Endothelial cell of umbilical vein (primary cell): ENCODE results near the gene PRMT7. TPM values are rescaled to one million over a fixed set of nuclear protein-coding genes. Genes with fewer than 3 reads are reported as not detected.

Experiments
- BruUV-seq: library from RNA; stranded (reverse); fragments of 400-500 nt; replicated peaks from 2 replicates; lab custom pipeline; 2021; lab: Mats Ljungman, UMichigan
- CTCF ChIA-PET: fragments of 300-600, 350-600 bp; sonication (Branson Sonifier 250); formaldehyde crosslinking; loops from one replicate; lab custom pipeline; 2021; ENCODE audit warnings: antibody characterized with exemption, inconsistent platforms; lab: Charles Lee
- POLR2A ChIA-PET: fragments of 300-600, 350-600 bp; sonication (Branson Sonifier 250); formaldehyde crosslinking; loops from one replicate; lab custom pipeline; 2021; ENCODE audit warnings: antibody characterized with exemption, inconsistent platforms; lab: Charles Lee
- DNase-seq: peaks from one replicate; pipeline ENCODE4 v3.0.0-alpha.2; 2011; ENCODE audit warnings: low read depth, low spot score
- FAIRE-seq: peaks from 2 replicates; lab custom pipeline; 2011; peaks lifted over from hg19 to GRCh38; lab: Jason Lieb, UNC
- H2AFZ ChIP-seq: 2 replicates; pipeline ENCODE4 v1.6.0; 2012; ENCODE audit warnings: low read depth, low read length, control low read depth, inconsistent platforms
- H3K27ac ChIP-seq: 2 replicates; pipeline ENCODE4 v1.5.1; 2011; ENCODE audit warnings: low read depth, mild to moderate bottlenecking, control low read depth, low read length, moderate library complexity; ENCODE audit not compliant: insufficient read depth
- H3K27me3 ChIP-seq, 2 experiments: 2 replicates each; pipeline versions ENCODE4 v1.6.0 to v1.6.1; 2011; ENCODE audit warnings: low read length in 2 of 2, mixed read lengths in 1 of 2; ENCODE audit not compliant: control insufficient read depth in 2 of 2, insufficient read depth in 2 of 2
- H3K36me3 ChIP-seq, 2 experiments: 2 replicates in 1 of 2; 3 replicates in 1 of 2; pipeline ENCODE4 v1.5.1; 2011; ENCODE audit warnings: low read length in 2 of 2, mild to moderate bottlenecking in 1 of 2, moderate library complexity in 1 of 2; ENCODE audit not compliant: control insufficient read depth in 2 of 2, insufficient read depth in 2 of 2; ENCODE audit errors: extremely low read depth in 1 of 2
- H3K4me1 ChIP-seq: 3 replicates; pipeline ENCODE4 v1.5.1; 2011; ENCODE audit warnings: mild to moderate bottlenecking, low read length; ENCODE audit not compliant: control insufficient read depth, insufficient read depth; ENCODE audit errors: extremely low read depth
- H3K4me2 ChIP-seq: 2 replicates; pipeline ENCODE4 v1.6.1; 2011; ENCODE audit warnings: low read length, control low read depth, mixed read lengths; ENCODE audit not compliant: insufficient read depth
- H3K4me3 ChIP-seq, 3 experiments: fragments of 200-600 bp in 1 of 3; sonication (generic), shearing (Covaris generic) in 1 of 3; replicated peaks in 1 of 3; 2 replicates each; pipeline ENCODE4 v1.5.1; 2011 to 2016; ENCODE audit warnings: control low read depth in 3 of 3, low read length in 3 of 3, mild to moderate bottlenecking in 2 of 3, inconsistent platforms in 1 of 3, low read depth in 1 of 3, moderate library complexity in 1 of 3; ENCODE audit not compliant: insufficient read depth in 1 of 3
- H3K79me2 ChIP-seq: 2 replicates; pipeline ENCODE4 v1.6.0; 2012; ENCODE audit warnings: low read length, inconsistent platforms; ENCODE audit not compliant: control insufficient read depth, insufficient read depth
- H3K9ac ChIP-seq: replicated peaks from 2 replicates; pipeline ENCODE3; 2011; ENCODE audit warnings: low read length, control low read depth; ENCODE audit not compliant: insufficient read depth; ENCODE audit errors: extremely low read depth
- H3K9me1 ChIP-seq: replicated peaks from 3 replicates; pipeline ENCODE4 v1.6.0; 2011; ENCODE audit warnings: mild to moderate bottlenecking, low read length; ENCODE audit not compliant: control insufficient read depth, insufficient read depth; ENCODE audit errors: extremely low read depth
- H3K9me3 ChIP-seq: replicated peaks from 2 replicates; pipeline ENCODE4 v1.5.1; 2012; ENCODE audit warnings: low read length, inconsistent platforms; ENCODE audit not compliant: control insufficient read depth, insufficient read depth
- H4K20me1 ChIP-seq: replicated peaks from 2 replicates; pipeline ENCODE3; 2011; ENCODE audit warnings: mild to moderate bottlenecking, low read length; ENCODE audit not compliant: control insufficient read depth, insufficient read depth; ENCODE audit errors: extremely low read depth
- CTCF ChIP-seq, 2 donors: IDR thresholded peaks; 1 replicate in 1 of 2; 2 replicates in 1 of 2; pipeline ENCODE4 v1.5.1; 2011; ENCODE audit warnings: low read length in 2 of 2, mild to moderate bottlenecking in 2 of 2, moderate library complexity in 2 of 2, control low read depth in 1 of 2, inconsistent platforms in 1 of 2, low read depth in 1 of 2; ENCODE audit not compliant: insufficient read depth in 1 of 2; ENCODE audit errors: extremely low read depth in 1 of 2
- EZH2 ChIP-seq: IDR thresholded peaks from 2 replicates; pipeline ENCODE4 v1.6.1; 2012; ENCODE audit warnings: borderline replicate concordance, low read depth, mild to moderate bottlenecking, moderate library complexity, low read length, inconsistent platforms; ENCODE audit not compliant: severe bottlenecking
- FOS ChIP-seq: IDR thresholded peaks from 2 replicates; pipeline ENCODE4 v1.6.1; 2011; ENCODE audit warnings: mild to moderate bottlenecking, low read length, moderate library complexity, borderline replicate concordance; ENCODE audit not compliant: insufficient read depth
- GATA2 ChIP-seq: IDR thresholded peaks from 2 replicates; pipeline ENCODE4 v1.7.0; 2011; ENCODE audit warnings: low read depth, mild to moderate bottlenecking, moderate library complexity, mixed read lengths, low read length; ENCODE audit not compliant: insufficient read length, insufficient read depth
- JUN ChIP-seq: IDR thresholded peaks from 2 replicates; pipeline ENCODE4 v1.6.1; 2011; ENCODE audit warnings: borderline replicate concordance, low read depth; ENCODE audit not compliant: insufficient read length, insufficient read depth
- MAX ChIP-seq: IDR thresholded peaks from 2 replicates; pipeline ENCODE4 v1.6.1; 2011; ENCODE audit not compliant: insufficient read depth, insufficient read length
- MYC ChIP-seq: IDR thresholded peaks from one replicate; pipeline ENCODE4 v1.6.1; 2011; ENCODE audit warnings: mild to moderate bottlenecking, low read depth, low read length
- POLR2A ChIP-seq: IDR thresholded peaks from 2 replicates; pipeline ENCODE4 v1.6.1; 2012; ENCODE audit warnings: low read depth, mild to moderate bottlenecking, control low read depth, low read length
- POLR2AphosphoS5 ChIP-seq: IDR thresholded peaks from 2 replicates; pipeline ENCODE4 v1.6.1; 2012; ENCODE audit warnings: low read depth, mild to moderate bottlenecking, control low read depth, low read length, moderate library complexity; ENCODE audit not compliant: insufficient read depth
- dilution Hi-C: fragments of 300-500 bp; cut with MboI; formaldehyde crosslinking; loops from one replicate; pipeline ENCODE4 v1.15.0; 2019; ENCODE audit warnings: low sequenced_read_pairs; ENCODE audit not compliant: extremely low pct_ligation_motif_present
- intact Hi-C: fragments of 100-400 bp; cut with micrococcal nuclease; formaldehyde crosslinking; loops from one replicate; pipeline ENCODE4 v1.10.0; 2022
- polyA plus RNA-seq, 4 experiments: library from polyadenylated mRNA; depleted of rRNA in 3 of 4; stranded (reverse) in 3 of 4; unstranded in 1 of 4; fragments of >200 nt; gene quantifications; 2 replicates each; pipeline versions ENCODE4 v1.2.1 to v1.2.3, GENCODE V29; 2011 to 2012; ENCODE audit warnings: missing spikeins in 1 of 4
- total RNA-seq: library from RNA; stranded (reverse); gene quantifications from 2 replicates; pipeline ENCODE4 v1.2.3, GENCODE V29; 2021

Gene PRMT7
- total and polyA plus RNA-seq, 2 donors (not counting 3 experiments of a cell fraction or from before 2014, with no cell fraction given), result 43.4 to 57.9 TPM

DNA sequence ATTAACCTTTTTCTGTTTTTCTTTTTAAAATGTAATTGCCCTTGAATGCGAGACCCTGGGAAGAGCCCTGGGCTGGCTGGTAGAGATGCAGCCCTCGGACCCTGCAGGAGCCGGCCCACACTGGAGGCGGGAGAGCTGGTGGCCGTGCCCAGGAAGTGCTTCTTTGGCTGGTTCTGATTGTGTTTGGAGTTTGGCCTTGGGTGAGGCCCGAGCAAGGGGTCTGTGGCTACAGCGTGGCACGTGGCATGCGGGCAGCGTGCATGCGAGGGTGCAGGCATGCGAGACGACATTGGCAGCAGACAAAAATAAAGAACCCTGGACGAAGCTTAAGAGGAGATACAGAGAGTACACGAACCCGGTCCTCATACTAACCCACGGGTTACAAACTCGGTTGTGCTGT lies 49.7 kb downstream of the PRMT7 start:
- no peak for DNase-seq
- Histone ChIP-seq H3K36me3 (peaks cover 0 to 20% of the 10 kb centered on the region in 2 experiments), H3K27ac (no peak overlapping the region), H3K27me3 (no peaks in the 10 kb centered on the region), H3K9ac (no peak overlapping the region), H3K79me2 (no peaks in the 10 kb centered on the region), H2AFZ (no peak overlapping the region), H3K4me3 (no peak overlapping the region), H4K20me1 (no peaks in the 10 kb centered on the region), H3K4me2 (no peak overlapping the region), H3K4me1 (no peaks in the 10 kb centered on the region), H3K9me1 (no peaks in the 10 kb centered on the region), H3K9me3 (no peaks in the 10 kb centered on the region)
- no peak for FAIRE-seq
- ChIA-PET POLR2A (no interaction called here), CTCF (interaction anchor here (1.4 kb wide), 1 partner anchor 99 kb away, joined by 5 read pairs; no protein-coding TSS in a partner anchor)
- no peak for TF ChIP-seq MAX
- TF ChIP-seq GATA2, result no peak
- TF ChIP-seq FOS, result no peak
- no peak for TF ChIP-seq EZH2
- TF ChIP-seq JUN, result no peak
- no peak for TF ChIP-seq POLR2A
- no TSS peak for BruUV-seq
- dilution Hi-C loops (no loop called here), intact Hi-C loops (no loop called here)

GRCh38 chr16:68360956-68361355 lies 50.1 kb downstream of the PRMT7 start:
- no peak overlapping the region for H3K27ac ChIP-seq
- H2AFZ ChIP-seq, result no peak overlapping the region
- POLR2A ChIA-PET, result no interaction called here
- no peaks in the 10 kb centered on the region for H3K27me3 ChIP-seq
- intact Hi-C loops (no loop called here), dilution Hi-C loops (no loop called here)
- no peak for DNase-seq
- BruUV-seq, result no TSS peak
- H3K36me3 ChIP-seq, result peaks cover 0 to 17% of the 10 kb centered on the region in 2 experiments
- no peak overlapping the region for H3K9ac ChIP-seq
- H3K9me1 ChIP-seq, result no peaks in the 10 kb centered on the region
- H3K4me2 ChIP-seq, result no peak overlapping the region
- no peaks in the 10 kb centered on the region for H3K9me3 ChIP-seq
- CTCF ChIA-PET, result interaction anchor here (1.4 to 1.8 kb wide), 2 partner anchors 36 to 99 kb away, joined by 5 read pairs; no protein-coding TSS in a partner anchor
- no peaks in the 10 kb centered on the region for H4K20me1 ChIP-seq
- no peak overlapping the region for H3K4me3 ChIP-seq
- no peak for TF ChIP-seq POLR2AphosphoS5
- no peak for TF ChIP-seq MYC
- TF ChIP-seq CTCF (IDR thresholded peaks at IDR 0.05; ENCODE audit: extremely low read depth in 1 of 2, insufficient read depth in 1 of 2, low read depth in 1 of 2, low read length in 2 of 2), result no peak
- TF ChIP-seq JUN, result no peak
- no peak for TF ChIP-seq EZH2
- TF ChIP-seq FOS, result no peak
- no peak for TF ChIP-seq POLR2A
- no peaks in the 10 kb centered on the region for H3K4me1 ChIP-seq
- no peaks in the 10 kb centered on the region for H3K79me2 ChIP-seq
- FAIRE-seq, result no peak
